Measurements from ENCODE around the gene RNF150.
A peak's percentile ranks its signal among the peaks of the same experiment; 100 is the strongest.
"Not testable (repeated sequence)": the region's sequence is repeated elsewhere in the genome, so short reads cannot be mapped to it uniquely, and the experiment has no call there.

Gene RNF150

DNA sequence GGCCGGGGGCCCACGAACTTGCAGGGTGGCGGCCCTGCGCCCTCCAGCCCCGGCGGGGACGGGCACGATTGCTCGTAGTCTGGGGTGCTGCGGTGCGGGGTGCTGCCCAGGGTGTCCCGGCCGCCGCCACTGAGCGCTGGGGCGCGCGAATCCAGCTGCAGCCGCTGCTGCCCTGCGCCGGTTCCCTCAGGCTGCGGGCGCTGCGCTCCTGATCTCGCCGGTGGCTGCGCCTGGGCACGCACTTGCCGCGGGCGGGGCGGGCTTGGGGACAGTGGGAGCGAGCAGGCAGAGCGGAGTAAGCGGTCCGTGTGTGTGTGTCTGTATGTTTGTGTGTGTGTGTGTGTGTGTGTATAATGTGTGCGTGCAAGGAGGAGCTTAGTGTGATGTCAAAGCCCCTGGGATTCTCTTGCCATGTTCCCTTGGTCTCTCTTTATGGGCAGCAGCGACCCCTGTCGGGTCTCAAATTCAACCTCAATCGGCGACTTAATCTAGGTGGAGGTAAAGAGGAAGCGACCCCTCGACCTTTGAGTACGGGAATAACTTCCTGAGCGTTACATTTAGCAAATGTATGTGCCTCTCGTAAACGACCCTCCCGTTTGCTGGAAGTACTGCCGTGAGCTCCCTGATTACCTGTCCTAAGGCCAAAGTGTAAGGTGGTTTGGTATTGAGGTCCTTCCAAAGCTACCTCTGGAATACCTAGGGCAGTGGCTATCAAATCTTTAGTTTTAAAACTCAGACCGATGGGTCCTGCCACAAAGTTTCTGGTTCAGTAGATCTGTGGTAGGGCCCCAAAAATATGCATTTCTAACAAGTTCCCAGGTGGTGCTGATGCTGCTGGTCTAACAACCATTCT is at the start of gene RNF150:
TSS of gene RNF150 (minus strand) at position 324 of the 853 bp plus-strand sequence.
- DNase-seq, result peak; percentile 51 to 56

DNA sequence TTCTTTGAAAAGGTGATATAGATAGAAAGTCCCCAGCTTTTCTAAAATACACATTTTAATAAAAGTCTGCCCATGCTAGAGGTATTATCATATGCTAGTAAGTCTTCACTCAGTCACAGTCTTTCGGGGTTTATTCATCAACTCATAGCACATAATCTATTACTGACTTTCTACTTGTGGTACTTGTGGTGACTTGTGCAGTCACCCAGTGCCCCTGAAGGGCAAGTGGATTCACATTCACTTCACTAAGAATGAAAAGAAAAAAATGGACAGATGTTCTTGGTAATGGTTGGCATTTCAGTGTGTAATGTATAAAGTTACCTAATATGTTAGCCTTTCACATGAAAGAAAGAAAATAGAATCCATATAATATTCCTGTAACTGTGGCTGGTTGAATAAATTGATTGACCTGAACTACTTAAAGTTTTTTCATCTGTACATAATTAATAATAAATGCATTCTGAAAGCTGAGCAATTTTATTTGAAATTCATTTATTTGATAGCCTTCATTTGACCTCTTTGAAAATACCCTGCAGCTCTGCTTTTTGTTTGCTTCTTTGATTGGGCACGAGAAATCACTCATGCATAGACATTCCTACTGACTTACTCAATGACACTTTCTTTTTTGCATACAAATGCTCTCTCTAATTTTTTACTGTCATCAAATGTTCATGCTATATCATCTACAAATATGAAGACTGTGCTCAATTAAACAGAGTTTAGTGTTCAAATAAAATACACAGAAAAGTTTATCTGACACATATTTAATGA is 47.9 kb upstream of the RNF150 start:
- DNase-seq, result no peak

GRCh38 chr4:141179474-141180373 is 46.5 kb upstream of the RNF150 start:
- no peak for DNase-seq

DNA sequence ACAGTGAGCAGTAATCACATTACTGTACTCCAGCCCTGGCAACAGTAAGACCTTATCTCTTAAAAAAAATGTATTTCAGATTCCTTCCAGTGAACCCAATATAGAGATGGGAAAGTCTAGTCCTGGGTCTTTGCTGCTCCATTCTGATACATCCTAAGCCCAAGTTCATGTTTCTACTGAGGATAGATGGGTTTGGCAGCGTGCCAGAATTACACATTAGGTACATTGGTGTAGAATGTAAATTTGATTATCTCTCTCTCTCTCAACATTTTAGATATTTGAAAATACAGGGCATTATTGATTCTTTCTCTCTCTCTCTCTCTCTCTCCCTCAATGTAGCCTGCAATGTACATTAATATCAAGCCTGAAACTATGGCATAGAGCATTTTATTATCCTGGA is 43.9 kb upstream of the RNF150 start:
- DNase-seq, result no peak

- DNase-seq, result no peak
Observed at GRCh38 chr4:141174457-141174856, 41.2 kb upstream of the RNF150 start.

DNA sequence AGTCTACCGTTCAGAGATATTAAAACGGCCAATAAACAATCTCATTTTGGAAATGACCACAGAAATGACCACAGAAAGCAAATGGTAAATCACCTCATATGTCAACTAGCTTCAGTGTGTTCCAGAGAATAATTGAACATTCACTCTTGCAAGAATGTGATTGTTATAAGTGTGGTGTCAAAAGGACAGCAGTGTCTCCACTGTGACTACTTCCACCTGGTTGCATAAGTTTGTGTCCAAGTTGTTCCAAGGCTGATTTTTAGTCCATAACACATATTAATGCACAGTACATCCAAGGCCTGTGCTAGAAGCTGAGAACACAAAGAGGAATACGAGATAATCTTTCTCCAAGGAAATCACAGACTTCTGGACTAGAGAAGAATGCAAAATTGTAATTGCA is 37.4 kb upstream of the RNF150 start:
- no peak for DNase-seq

- no peak for DNase-seq
Observed at GRCh38 chr4:141169391-141169790, 36.1 kb upstream of the RNF150 start.

- not testable (repeated sequence) for DNase-seq
Observed at GRCh38 chr4:141165001-141165400, 31.7 kb upstream of the RNF150 start.

- no peak for DNase-seq
Observed at GRCh38 chr4:141159027-141159426, 25.8 kb upstream of the RNF150 start.

GRCh38 chr4:141158219-141158618 is 24.9 kb upstream of the RNF150 start:
- peak; percentile 25 to 56 for DNase-seq

GRCh38 chr4:141155586-141155985 is 22.3 kb upstream of the RNF150 start:
- no peak for DNase-seq

GRCh38 chr4:141154725-141155124 is 21.5 kb upstream of the RNF150 start:
- no peak for DNase-seq

DNA sequence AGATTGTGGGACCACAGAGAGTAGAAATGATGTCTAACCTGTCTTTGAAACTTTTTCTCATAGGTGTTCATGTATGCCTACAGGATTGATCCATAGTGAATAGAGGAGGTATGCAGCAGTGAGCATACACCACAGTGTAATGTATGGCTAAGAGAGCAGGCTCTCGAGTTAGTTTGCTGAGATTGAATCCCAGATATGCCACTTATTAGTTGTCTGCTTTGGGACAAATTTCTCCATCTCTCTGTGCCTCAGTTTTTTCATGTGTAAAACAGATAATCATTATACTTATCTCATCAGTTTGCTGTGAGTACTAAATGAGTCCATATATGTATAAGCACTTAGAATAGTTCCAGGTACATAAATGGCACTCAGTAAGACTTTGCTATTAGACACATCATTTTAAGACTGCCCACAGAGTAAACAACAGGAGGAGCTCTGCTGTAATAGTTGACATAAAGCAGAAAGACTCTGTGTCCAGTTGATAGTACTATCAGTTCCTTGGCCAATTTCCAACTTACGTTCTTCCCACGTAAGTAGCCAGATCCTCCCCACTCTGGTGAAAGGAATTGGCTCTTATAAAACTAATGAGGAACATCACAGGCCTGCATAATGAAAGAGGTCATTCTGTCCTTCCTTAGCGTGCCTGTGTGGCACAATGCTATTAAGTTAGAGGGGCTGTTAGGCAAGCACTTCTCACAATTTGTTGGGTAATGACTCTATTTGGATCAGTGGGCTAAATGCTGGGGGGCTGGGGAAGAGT is 20.7 kb upstream of the RNF150 start:
- DNase-seq, result no peak

DNA sequence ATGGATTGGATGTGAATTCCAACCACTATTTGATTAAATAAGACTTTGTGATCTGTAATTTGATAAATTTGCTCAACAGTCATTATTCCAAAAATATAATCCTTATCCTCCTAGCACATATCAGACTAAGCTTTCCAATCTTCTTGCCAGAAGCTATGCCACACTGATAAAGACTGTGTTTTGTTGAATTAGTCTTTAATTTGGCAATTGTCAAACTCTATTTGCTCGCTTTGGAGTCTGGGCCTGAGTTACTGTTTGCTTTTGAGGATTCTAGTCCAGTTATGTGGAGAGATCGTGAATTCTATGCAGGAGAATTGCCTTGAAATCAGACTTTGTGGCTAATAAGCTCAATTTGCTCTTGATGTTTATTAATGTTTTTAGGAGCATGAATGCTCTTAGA is 10.9 kb upstream of the RNF150 start:
- no peak for DNase-seq

DNA sequence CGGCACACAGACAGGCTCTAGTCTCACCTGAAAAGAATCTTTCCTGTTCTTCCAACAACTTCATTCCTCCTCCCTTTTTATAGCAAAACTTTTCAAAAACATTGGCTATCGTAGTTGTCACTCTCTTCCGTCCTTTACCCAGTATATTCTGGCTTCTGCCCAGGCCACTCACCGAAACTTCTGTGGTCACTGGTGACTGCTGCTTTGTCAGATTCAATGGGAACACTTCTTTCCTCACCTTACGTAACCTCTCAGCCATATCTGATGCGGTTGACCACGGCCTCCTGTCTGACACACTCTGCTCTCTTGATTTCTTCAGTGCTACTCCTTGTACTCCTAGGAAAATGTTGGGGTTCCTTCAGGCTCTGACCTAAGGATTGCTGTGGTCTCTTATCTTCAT is 9.2 kb upstream of the RNF150 start:
- no peak for DNase-seq

GRCh38 chr4:141140391-141141200 is 7.3 kb upstream of the RNF150 start:
- DNase-seq, result no peak

DNA sequence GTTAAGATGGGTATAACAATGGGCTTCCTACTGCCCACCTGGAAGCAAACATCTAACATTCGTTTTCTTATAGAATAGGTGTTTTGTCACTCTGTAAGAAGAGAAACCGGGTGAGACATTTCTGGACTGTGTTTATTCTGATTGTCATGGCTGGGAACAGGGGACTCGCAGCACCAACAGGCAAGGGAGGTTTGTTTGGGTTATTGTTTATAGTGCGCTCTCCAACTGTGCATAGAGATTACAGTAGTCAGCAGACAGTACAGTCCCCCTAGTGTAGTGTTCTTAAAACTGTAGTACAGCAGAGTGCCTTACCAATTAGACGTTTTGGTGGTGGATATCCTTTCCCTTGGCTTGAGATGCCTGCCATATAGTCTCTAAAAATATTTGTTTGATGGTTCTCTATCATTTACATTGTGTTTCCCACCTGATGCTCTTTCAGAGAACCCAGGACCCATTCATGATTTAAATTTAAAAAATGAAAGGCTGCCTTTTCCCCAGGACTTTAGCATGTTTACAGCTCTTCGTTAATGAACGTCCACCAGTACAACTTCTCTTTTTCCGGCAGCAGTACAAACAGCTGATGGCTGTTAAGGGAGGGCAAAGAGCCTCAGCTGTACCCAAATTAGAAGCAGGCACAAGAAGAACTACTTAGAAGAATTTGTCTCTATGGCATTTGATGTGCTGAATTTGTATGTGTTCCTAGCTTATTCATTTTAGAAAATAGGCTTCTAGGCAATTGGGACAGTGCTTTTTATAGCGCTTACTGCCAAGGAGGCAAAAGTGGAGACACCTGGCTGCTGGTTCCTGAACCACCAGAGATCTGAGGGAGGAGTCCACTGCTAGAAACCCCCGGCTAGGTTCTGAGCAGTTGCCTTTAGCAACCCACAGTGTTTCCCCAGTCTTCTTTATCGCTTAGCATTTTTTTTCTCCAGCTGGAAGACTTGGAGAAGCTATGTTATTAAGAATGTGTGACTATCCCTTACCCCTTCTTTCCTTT is 1.0 kb upstream of the RNF150 start:
- DNase-seq, result no peak

GRCh38 chr4:141132709-141133145 is 542 bp downstream of the RNF150 start:
- no peak for DNase-seq

- no peak for DNase-seq
Observed at GRCh38 chr4:141132072-141132708, 1.1 kb downstream of the RNF150 start.

GRCh38 chr4:141131723-141132071 is 1.6 kb downstream of the RNF150 start:
- no peak for DNase-seq
